Activated T-helper 1 cell treated with anti-CD3 and anti-CD28 coated beads, Interleukin-12 subunit alpha, Interleukin-12 subunit beta, Interleukin-2, Interleukin-4 antibody, amounts not matched to agents 30 ng/mL and 10 ng/mL and 1 ng/mL, durations not matched to agents 14 hours and 24 hours and 36 hours (primary cell): ENCODE measurements around the gene RUNX1. TPM values are rescaled to one million over a fixed set of nuclear protein-coding genes. Genes with fewer than 3 reads are reported as not detected.
"Not testable (repeated sequence)": the region's sequence is repeated elsewhere in the genome, so short reads cannot be mapped to it uniquely, and the experiment has no call there.

Experiments used
- DNase-seq: peaks from one replicate; pipeline ENCODE4 v3.0.0; 2021; ENCODE audit warnings: low spot score
- H3K27ac Mint-ChIP-seq: one replicate; pipeline ENCODE4 v1.8.0; 2021; ENCODE audit warnings: mild to moderate bottlenecking, mixed read lengths
- H3K27me3 Mint-ChIP-seq: one replicate; pipeline ENCODE4 v1.8.0; 2022; ENCODE audit warnings: mild to moderate bottlenecking, moderate library complexity, mixed read lengths; ENCODE audit not compliant: insufficient read depth
- H3K36me3 Mint-ChIP-seq: one replicate; pipeline ENCODE4 v1.8.0; 2021; ENCODE audit warnings: low read depth, mixed read lengths
- H3K4me1 Mint-ChIP-seq: one replicate; pipeline ENCODE4 v1.8.0; 2021; ENCODE audit warnings: low read depth, mixed read lengths
- H3K4me3 Mint-ChIP-seq: one replicate; pipeline ENCODE4 v1.8.0; 2021; ENCODE audit warnings: mild to moderate bottlenecking, moderate library complexity, mixed read lengths
- H3K9me3 Mint-ChIP-seq: one replicate; pipeline ENCODE4 v1.8.0; 2021; ENCODE audit warnings: mixed read lengths
- intact Hi-C: fragments of 100-400 bp; cut with micrococcal nuclease; formaldehyde crosslinking; loops from one replicate; pipeline ENCODE4 v1.15.1; 2024
- total RNA-seq: library from RNA; stranded (reverse); gene quantifications from 2 replicates; pipeline ENCODE4 v1.2.3, GENCODE V29; 2022

RUNX1 gene
- total RNA-seq, 1 donor from 2014 or later, result 116 TPM

GRCh38 chr21:34979383-34979782, 69.7 kb downstream of the RUNX1 start:
- Mint-ChIP-seq H3K4me3 (no peak overlapping the region), H3K27me3 (peaks cover 10% of the 10 kb centered on the region), H3K4me1 (peaks cover 72% of the 10 kb centered on the region), H3K27ac (no peak overlapping the region), H3K9me3 (no peaks in the 10 kb centered on the region), H3K36me3 (peaks cover 39% of the 10 kb centered on the region)
- DNase-seq, result no peak
- intact Hi-C loops, result no loop called here

- H3K36me3 Mint-ChIP-seq, result peaks cover 42% of the 10 kb centered on the region
- intact Hi-C loops, result no loop called here
- H3K4me1 Mint-ChIP-seq, result peaks cover 74% of the 10 kb centered on the region
Observed at GRCh38 chr21:34977333-34977732, 71.8 kb downstream of the RUNX1 start.

GRCh38 chr21:34974162-34974981, 74.7 kb downstream of the RUNX1 start:
- H3K9me3 Mint-ChIP-seq, result peaks cover 4% of the 10 kb centered on the region
- peaks cover 42% of the 10 kb centered on the region for H3K36me3 Mint-ChIP-seq
- H3K4me3 Mint-ChIP-seq, result peak overlapping the region; percentile 72
- peaks cover 80% of the 10 kb centered on the region for H3K4me1 Mint-ChIP-seq
- peak overlapping the region; percentile 79 for H3K27ac Mint-ChIP-seq
- intact Hi-C loops, result loop anchor here (1.0 to 2.0 kb wide), 6 partner anchors 9 to 122 kb away; no protein-coding TSS in a partner anchor
- peaks cover 12% of the 10 kb centered on the region for H3K27me3 Mint-ChIP-seq
- DNase-seq, result peak; percentile 65

More at GRCh38 chr21:34977333-34977732, 71.8 kb downstream of the RUNX1 start:
- Mint-ChIP-seq H3K9me3 (peaks cover 2% of the 10 kb centered on the region), H3K27me3 (peaks cover 12% of the 10 kb centered on the region), H3K27ac (no peak overlapping the region), H3K4me3 (no peak overlapping the region)
- no peak for DNase-seq

GRCh38 chr21:34973685-34974084, 75.4 kb downstream of the RUNX1 start:
- Mint-ChIP-seq H3K4me3 (peak overlapping the region; percentile 72), H3K9me3 (peaks cover 4% of the 10 kb centered on the region), H3K4me1 (peaks cover 80% of the 10 kb centered on the region), H3K27ac (peak overlapping the region; percentile 79), H3K36me3 (peaks cover 44% of the 10 kb centered on the region), H3K27me3 (peaks cover 12% of the 10 kb centered on the region)
- intact Hi-C loops, result loop anchor here (1.0 to 2.0 kb wide), 6 partner anchors 10 to 123 kb away; no protein-coding TSS in a partner anchor
- DNase-seq, result no peak

GRCh38 chr21:34971656-34972055, 77.4 kb downstream of the RUNX1 start:
- DNase-seq, result no peak
- peaks cover 8% of the 10 kb centered on the region for H3K27me3 Mint-ChIP-seq
- peaks cover 43% of the 10 kb centered on the region for H3K36me3 Mint-ChIP-seq
- intact Hi-C loops, result no loop called here
- peaks cover 4% of the 10 kb centered on the region for H3K9me3 Mint-ChIP-seq
- peaks cover 95% of the 10 kb centered on the region for H3K4me1 Mint-ChIP-seq
- no peak overlapping the region for H3K27ac Mint-ChIP-seq
- H3K4me3 Mint-ChIP-seq, result no peak overlapping the region

- peak overlapping the region; percentile 49 for H3K27ac Mint-ChIP-seq
- peak overlapping the region; percentile 23 for H3K4me3 Mint-ChIP-seq
- DNase-seq, result no peak
- H3K36me3 Mint-ChIP-seq, result peaks cover 40% of the 10 kb centered on the region
- peaks cover 94% of the 10 kb centered on the region for H3K4me1 Mint-ChIP-seq
- intact Hi-C loops, result no loop called here
- peaks cover 4% of the 10 kb centered on the region for H3K27me3 Mint-ChIP-seq
- peaks cover 4% of the 10 kb centered on the region for H3K9me3 Mint-ChIP-seq
Observed at GRCh38 chr21:34970566-34970965, 78.5 kb downstream of the RUNX1 start.

- DNase-seq, result no peak
- Mint-ChIP-seq H3K4me3 (peak overlapping the region; percentile 23), H3K36me3 (peaks cover 38% of the 10 kb centered on the region), H3K27me3 (peaks cover 2% of the 10 kb centered on the region), H3K4me1 (peaks cover 94% of the 10 kb centered on the region), H3K9me3 (peaks cover 4% of the 10 kb centered on the region), H3K27ac (peak overlapping the region; percentile 49)
- intact Hi-C loops, result no loop called here
Observed at GRCh38 chr21:34970167-34970500, 79.0 kb downstream of the RUNX1 start.

GRCh38 chr21:34969423-34970166, 79.5 kb downstream of the RUNX1 start:
- peaks cover 4% of the 10 kb centered on the region for H3K9me3 Mint-ChIP-seq
- intact Hi-C loops, result loop anchor here (2.0 to 10.0 kb wide), 4 partner anchors 169 to 1025 kb away; no protein-coding TSS in a partner anchor
- H3K4me3 Mint-ChIP-seq, result peak overlapping the region; percentile 76
- no peak for DNase-seq
- H3K36me3 Mint-ChIP-seq, result peaks cover 43% of the 10 kb centered on the region
- peak overlapping the region; percentile 94 for H3K27ac Mint-ChIP-seq
- H3K27me3 Mint-ChIP-seq, result peaks cover 2% of the 10 kb centered on the region
- peaks cover 94% of the 10 kb centered on the region for H3K4me1 Mint-ChIP-seq

- peaks cover 4% of the 10 kb centered on the region for H3K9me3 Mint-ChIP-seq
- peaks cover 2% of the 10 kb centered on the region for H3K27me3 Mint-ChIP-seq
- intact Hi-C loops, result loop anchor here (1.0 to 10.0 kb wide), 6 partner anchors 15 to 1024 kb away; no protein-coding TSS in a partner anchor
- peak overlapping the region; percentile 76 for H3K4me3 Mint-ChIP-seq
- H3K4me1 Mint-ChIP-seq, result peaks cover 91% of the 10 kb centered on the region
- H3K36me3 Mint-ChIP-seq, result peaks cover 47% of the 10 kb centered on the region
- peak overlapping the region; percentile 94 for H3K27ac Mint-ChIP-seq
- DNase-seq, result no peak
Observed at GRCh38 chr21:34968414-34969333, 80.4 kb downstream of the RUNX1 start.

GRCh38 chr21:34967509-34968289, 81.4 kb downstream of the RUNX1 start:
- Mint-ChIP-seq H3K4me1 (peaks cover 91% of the 10 kb centered on the region), H3K27me3 (peaks cover 2% of the 10 kb centered on the region), H3K27ac (peak overlapping the region; percentile 94), H3K9me3 (peaks cover 4% of the 10 kb centered on the region), H3K4me3 (peak overlapping the region; percentile 80), H3K36me3 (peaks cover 48% of the 10 kb centered on the region)
- DNase-seq, result no peak
- intact Hi-C loops, result loop anchor here (1.0 to 10.0 kb wide), 14 partner anchors 16 to 1023 kb away; no protein-coding TSS in a partner anchor

GRCh38 chr21:34966881-34967280, 82.2 kb downstream of the RUNX1 start:
- H3K4me3 Mint-ChIP-seq, result not testable (repeated sequence)
- H3K36me3 Mint-ChIP-seq, result peaks cover 43% of the 10 kb centered on the region
- intact Hi-C loops, result loop anchor here (1.0 to 10.0 kb wide), 11 partner anchors 20 to 1022 kb away; no protein-coding TSS in a partner anchor

More at GRCh38 chr21:34966881-34967280, 82.2 kb downstream of the RUNX1 start:
- DNase-seq, H3K27me3 Mint-ChIP-seq, H3K9me3 Mint-ChIP-seq: not testable (repeated sequence)
- Mint-ChIP-seq H3K27ac (peak overlapping the region; percentile 45), H3K4me1 (peaks cover 92% of the 10 kb centered on the region)
